Measurements from ENCODE around the gene ERGIC1. TPM values are rescaled to one million over a fixed set of nuclear protein-coding genes. Genes with fewer than 3 reads are reported as not detected.

Gene ERGIC1
- total RNA-seq, 4 donors from 2014 or later: 54.4 to 108 (median 88.0) TPM

- peaks cover 82 to 86% of the 10 kb centered on the region in 2 donors for H3K4me1 ChIP-seq
- H3K27me3 ChIP-seq: no peaks in the 10 kb centered on the region
- H3K9me3 ChIP-seq: no peaks in the 10 kb centered on the region
- ATAC-seq (no peak), DNase-seq (no peak)
- H3K27ac ChIP-seq: peak overlapping the region; percentile 85 to 98 (median 94)
- TF ChIP-seq POLR2A (IDR thresholded peaks at IDR 0.05): no peak
- TF ChIP-seq CTCF (IDR thresholded peaks at IDR 0.05 in 4 of 5, conservative IDR thresholded peaks at IDR 0.05 in 1 of 5): no peak
- H3K36me3 ChIP-seq: no peaks in the 10 kb centered on the region
- intact Hi-C loops (cut with DNase I; ENCODE audit: low total_unique reads) (no loop called here), in situ Hi-C loops (cut with MboI; ENCODE audit: low sequenced_read_pairs in 4 of 4) (loop anchor here in 1 of 4 donors (10.0 kb wide), 1 partner anchor 96 kb away; the partner anchor contains the start of gene DUSP1)
- H3K4me3 ChIP-seq: no peak overlapping the region
These were observed 36.8 kb downstream of the ERGIC1 start for GRCh38 chr5:172870715-172871461.

GRCh38 chr5:172871536-172871935 lies 37.5 kb downstream of the ERGIC1 start:
- in situ Hi-C loops (cut with MboI; ENCODE audit: low sequenced_read_pairs in 4 of 4): loop anchor here in 1 of 4 donors (10.0 kb wide), 1 partner anchor 97 kb away; the partner anchor contains the start of gene DUSP1
- Histone ChIP-seq H3K9me3 (no peaks in the 10 kb centered on the region), H3K27me3 (no peaks in the 10 kb centered on the region), H3K4me1 (peaks cover 77 to 81% of the 10 kb centered on the region in 2 donors), H3K4me3 (no peak overlapping the region), H3K36me3 (no peaks in the 10 kb centered on the region), H3K27ac (peak overlapping the region; percentile 85 to 98 (median 94))
- no peak for ATAC-seq
- intact Hi-C loops (cut with DNase I; ENCODE audit: low total_unique reads): no loop called here
- TF ChIP-seq POLR2A (IDR thresholded peaks at IDR 0.05) (no peak), CTCF (IDR thresholded peaks at IDR 0.05 in 4 of 5, conservative IDR thresholded peaks at IDR 0.05 in 1 of 5) (no peak)
- no peak for DNase-seq

GRCh38 chr5:172871982-172872381 lies 37.9 kb downstream of the ERGIC1 start:
- H3K4me3 ChIP-seq: no peak overlapping the region
- H3K36me3 ChIP-seq: no peaks in the 10 kb centered on the region
- in situ Hi-C loops (cut with MboI; ENCODE audit: low sequenced_read_pairs in 4 of 4) (loop anchor here in 1 of 4 donors (10.0 kb wide), 1 partner anchor 97 kb away; the partner anchor contains the start of gene DUSP1), intact Hi-C loops (cut with DNase I; ENCODE audit: low total_unique reads) (no loop called here)
- H3K4me1 ChIP-seq: peaks cover 72 to 78% of the 10 kb centered on the region in 2 donors
- peak overlapping the region; percentile 85 to 98 (median 94) for H3K27ac ChIP-seq
- H3K27me3 ChIP-seq: no peaks in the 10 kb centered on the region
- no peaks in the 10 kb centered on the region for H3K9me3 ChIP-seq
- ATAC-seq (no peak), DNase-seq (no peak)
- TF ChIP-seq CTCF (IDR thresholded peaks at IDR 0.05 in 4 of 5, conservative IDR thresholded peaks at IDR 0.05 in 1 of 5) (no peak), POLR2A (IDR thresholded peaks at IDR 0.05) (no peak)

DNA sequence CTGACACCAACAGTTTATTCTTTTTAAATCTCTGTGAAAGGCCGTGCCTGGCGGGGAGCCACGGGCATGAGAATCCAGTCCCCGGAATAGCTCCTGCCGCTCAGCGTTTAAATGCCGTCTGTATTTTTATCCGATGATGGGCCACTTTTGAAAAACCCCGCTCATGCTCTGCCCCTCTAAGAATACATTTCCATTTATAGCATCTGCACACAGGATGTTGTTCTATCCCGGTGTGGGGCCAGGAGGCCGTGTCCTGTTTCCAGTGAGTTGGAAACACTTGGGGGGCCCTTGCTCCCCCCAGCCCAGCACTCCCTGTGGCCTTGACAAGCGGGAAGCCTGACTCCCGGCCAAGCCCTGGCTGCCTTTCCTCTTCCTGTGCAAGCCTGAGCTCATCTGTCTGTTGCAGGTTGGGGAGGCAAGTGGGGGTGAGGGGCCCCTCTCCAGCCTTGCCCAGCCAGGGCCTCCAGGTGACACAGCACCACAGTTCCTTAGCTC lies 39.0 kb downstream of the ERGIC1 start:
- in situ Hi-C loops (cut with MboI; ENCODE audit: low sequenced_read_pairs in 4 of 4) (loop anchor here in 1 of 4 donors (10.0 kb wide), 1 partner anchor 98 kb away; the partner anchor contains the start of gene DUSP1), intact Hi-C loops (cut with DNase I; ENCODE audit: low total_unique reads) (no loop called here)
- peaks cover 70 to 77% of the 10 kb centered on the region in 2 donors for H3K4me1 ChIP-seq
- DNase-seq (peak; percentile 77 to 92), ATAC-seq (peak; percentile 62 to 64)
- no peaks in the 10 kb centered on the region for H3K27me3 ChIP-seq
- peak overlapping the region in 3 of 4 donors; percentile 5 to 14 (median 6) for H3K4me3 ChIP-seq
- H3K36me3 ChIP-seq: no peaks in the 10 kb centered on the region
- H3K27ac ChIP-seq: peak overlapping the region; percentile 85 to 98 (median 94)
- TF ChIP-seq POLR2A (IDR thresholded peaks at IDR 0.05) (peak; percentile 40 to 73), CTCF (IDR thresholded peaks at IDR 0.05 in 4 of 5, conservative IDR thresholded peaks at IDR 0.05 in 1 of 5) (peak in 1 of 5 experiments; percentile 28)
- H3K9me3 ChIP-seq: no peaks in the 10 kb centered on the region
